ENCODE data around the gene STAC.

The STAC gene

DNA sequence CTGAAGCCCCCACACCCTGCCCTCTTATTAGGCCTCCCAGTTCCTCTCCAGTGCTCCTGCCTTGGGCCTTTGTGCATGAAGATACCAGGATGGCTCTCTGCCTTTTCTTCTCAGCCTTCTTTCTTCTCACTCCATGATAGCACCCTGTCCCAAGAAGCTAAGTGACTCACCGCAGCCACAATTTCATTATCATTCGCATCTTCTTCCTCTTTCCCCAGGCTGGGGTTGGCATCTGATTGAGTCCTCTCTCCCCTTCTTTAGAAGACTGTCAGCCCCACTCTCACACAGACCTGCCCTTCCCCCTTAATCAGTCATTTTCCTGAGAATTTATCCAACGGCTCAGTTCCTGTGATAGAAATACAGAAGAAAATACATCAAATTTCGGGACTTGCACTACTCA, 102.0 kb downstream of the STAC start:
- Histone ChIP-seq H3K9ac (ENCODE audit: low read depth, low read length) (no peak overlapping the region), H3K4me1 (ENCODE audit: control insufficient read depth, insufficient read depth, low read length) (no peaks in the 10 kb centered on the region), H3K4me3 (ENCODE audit: low read depth, low read length) (no peak overlapping the region), H3K27me3 (ENCODE audit: control insufficient read depth, insufficient read depth, low read length) (no peaks in the 10 kb centered on the region), H3K36me3 (ENCODE audit: control insufficient read depth, insufficient read depth, low read length) (no peaks in the 10 kb centered on the region), H3K9me3 (ENCODE audit: control insufficient read depth, insufficient read depth, low read length) (no peaks in the 10 kb centered on the region)

DNA sequence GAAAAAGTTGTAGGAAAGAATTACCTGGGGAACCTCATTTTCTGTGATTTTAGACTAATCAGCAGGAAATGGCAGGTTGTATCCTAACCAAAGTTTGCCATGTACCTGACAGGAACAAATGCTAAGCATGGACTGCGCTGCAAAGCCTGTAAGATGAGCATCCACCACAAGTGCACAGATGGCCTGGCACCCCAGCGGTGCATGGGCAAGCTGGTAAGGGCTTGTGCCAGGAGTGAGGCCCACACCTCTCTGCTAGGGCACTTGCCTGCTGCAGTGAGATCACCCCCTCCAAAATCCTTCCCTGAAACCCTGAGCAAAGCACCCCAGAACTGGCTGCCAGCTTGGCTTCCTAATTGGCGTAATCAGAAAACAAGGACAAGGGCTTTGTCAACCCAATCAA, 102.6 kb downstream of the STAC start:
- Histone ChIP-seq H3K36me3 (ENCODE audit: control insufficient read depth, insufficient read depth, low read length) (no peaks in the 10 kb centered on the region), H3K4me3 (ENCODE audit: low read depth, low read length) (no peak overlapping the region), H3K27me3 (ENCODE audit: control insufficient read depth, insufficient read depth, low read length) (no peaks in the 10 kb centered on the region), H3K9me3 (ENCODE audit: control insufficient read depth, insufficient read depth, low read length) (no peaks in the 10 kb centered on the region), H3K4me1 (ENCODE audit: control insufficient read depth, insufficient read depth, low read length) (no peaks in the 10 kb centered on the region), H3K9ac (ENCODE audit: low read depth, low read length) (no peak overlapping the region)

DNA sequence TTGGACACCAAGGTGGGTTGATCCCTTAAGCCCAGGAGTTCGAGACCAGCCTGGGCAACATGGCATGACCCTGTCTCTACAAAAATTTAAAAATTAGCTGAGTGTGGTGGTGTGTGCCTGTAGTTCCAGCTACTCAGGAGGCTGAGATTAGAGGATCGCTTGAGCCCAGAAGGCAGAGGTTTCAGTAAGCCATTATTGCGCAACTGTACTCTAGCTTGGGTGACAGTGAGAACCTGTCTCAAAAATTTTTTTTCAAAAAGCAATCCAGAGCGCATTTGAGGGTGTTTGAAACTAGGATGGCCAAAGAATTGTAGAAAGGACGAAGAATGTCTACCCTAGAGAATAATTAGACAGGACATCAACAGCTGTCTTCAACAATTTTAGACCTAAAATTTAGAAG, 103.4 kb downstream of the STAC start:
- Histone ChIP-seq H3K9ac (ENCODE audit: low read depth, low read length) (no peak overlapping the region), H3K4me3 (ENCODE audit: low read depth, low read length) (no peak overlapping the region), H3K9me3 (ENCODE audit: control insufficient read depth, insufficient read depth, low read length) (no peaks in the 10 kb centered on the region), H3K27me3 (ENCODE audit: control insufficient read depth, insufficient read depth, low read length) (no peaks in the 10 kb centered on the region), H3K4me1 (ENCODE audit: control insufficient read depth, insufficient read depth, low read length) (no peaks in the 10 kb centered on the region), H3K36me3 (ENCODE audit: control insufficient read depth, insufficient read depth, low read length) (no peaks in the 10 kb centered on the region)

DNA sequence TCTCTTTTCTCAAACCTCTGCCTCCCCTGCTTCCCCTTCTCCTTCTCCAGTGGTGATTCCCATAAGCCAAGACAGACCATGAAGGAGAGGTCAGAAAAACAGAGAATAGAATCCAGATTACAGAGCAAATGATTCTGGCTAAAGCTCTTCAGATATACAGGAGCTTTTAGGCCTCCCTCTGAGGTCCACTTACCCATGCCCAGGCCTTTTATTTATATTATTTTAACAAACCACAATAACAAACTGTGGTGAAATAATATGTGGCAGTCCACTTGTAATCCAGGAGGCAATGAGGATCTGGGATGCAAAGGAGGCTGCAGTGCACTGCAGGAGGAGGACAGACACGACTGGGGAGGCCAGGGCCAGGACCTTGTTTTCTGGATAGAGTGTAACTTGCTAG, 104.1 kb downstream of the STAC start:
- no peaks in the 10 kb centered on the region for H3K36me3 ChIP-seq (ENCODE audit: control insufficient read depth, insufficient read depth, low read length)
- no peaks in the 10 kb centered on the region for H3K27me3 ChIP-seq (ENCODE audit: control insufficient read depth, insufficient read depth, low read length)
- H3K4me1 ChIP-seq (ENCODE audit: control insufficient read depth, insufficient read depth, low read length): peaks cover 2% of the 10 kb centered on the region
- H3K9ac ChIP-seq (ENCODE audit: low read depth, low read length): no peak overlapping the region
- no peak overlapping the region for H3K4me3 ChIP-seq (ENCODE audit: low read depth, low read length)
- no peaks in the 10 kb centered on the region for H3K9me3 ChIP-seq (ENCODE audit: control insufficient read depth, insufficient read depth, low read length)

DNA sequence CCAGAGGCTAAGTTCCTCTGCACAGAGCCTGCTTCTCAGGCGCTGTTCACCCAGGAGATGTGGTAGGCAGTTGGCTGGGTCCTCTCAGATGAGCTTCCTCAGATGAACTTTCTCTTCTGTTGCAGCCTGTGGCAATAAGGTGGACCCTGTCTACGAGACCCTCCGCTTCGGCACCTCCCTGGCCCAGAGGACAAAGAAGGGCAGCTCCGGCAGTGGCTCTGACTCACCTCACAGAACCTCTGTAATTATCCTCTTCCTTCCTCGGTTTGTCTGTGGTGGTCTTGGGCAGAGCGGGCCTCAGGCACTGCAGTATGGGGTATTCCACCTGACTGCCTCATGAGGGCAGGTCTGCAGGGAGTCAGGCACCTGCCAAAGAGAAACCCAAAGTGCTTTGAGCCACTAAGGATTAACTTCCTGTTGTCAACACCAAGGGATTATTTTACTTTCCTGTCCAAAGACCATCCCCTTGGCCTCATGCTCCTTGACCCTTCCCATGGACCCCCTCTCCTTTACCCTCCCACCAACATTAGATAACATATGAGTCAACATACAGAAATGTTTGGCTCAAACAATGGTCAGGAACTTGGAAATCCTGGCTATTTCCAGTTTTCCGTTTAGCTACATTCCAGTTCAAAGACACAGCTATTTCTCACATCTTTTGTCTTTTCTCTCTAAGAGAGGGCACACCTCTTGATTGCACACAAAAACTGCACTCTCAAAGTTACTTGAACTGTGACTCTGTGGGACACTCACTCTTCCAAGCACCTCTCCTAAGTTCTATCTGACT, 105.9 kb downstream of the STAC start:
- Histone ChIP-seq H3K9ac (ENCODE audit: low read depth, low read length) (no peak overlapping the region), H3K27me3 (ENCODE audit: control insufficient read depth, insufficient read depth, low read length) (no peaks in the 10 kb centered on the region), H3K36me3 (ENCODE audit: control insufficient read depth, insufficient read depth, low read length) (no peaks in the 10 kb centered on the region), H3K4me1 (ENCODE audit: control insufficient read depth, insufficient read depth, low read length) (peaks cover 10% of the 10 kb centered on the region), H3K9me3 (ENCODE audit: control insufficient read depth, insufficient read depth, low read length) (no peaks in the 10 kb centered on the region), H3K4me3 (ENCODE audit: low read depth, low read length) (no peak overlapping the region)

DNA sequence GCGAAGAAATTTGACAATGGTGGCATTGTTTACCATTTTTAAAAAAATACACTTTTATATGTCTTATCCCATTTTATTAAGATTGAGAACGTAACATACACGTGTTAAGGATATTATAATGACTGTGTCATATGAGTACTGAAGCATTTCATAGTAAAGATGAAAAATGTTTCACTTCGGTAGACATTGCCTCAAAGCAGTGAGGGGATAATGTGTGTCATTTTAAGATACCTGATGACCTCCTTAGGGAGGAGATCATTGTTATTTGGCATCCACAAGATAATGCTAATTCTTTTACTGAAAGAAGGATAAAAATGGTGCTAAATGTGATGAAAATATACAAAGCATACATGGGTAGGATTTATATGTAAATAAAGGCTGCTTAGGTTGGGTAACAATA, 107.3 kb downstream of the STAC start:
- Histone ChIP-seq H3K9me3 (ENCODE audit: control insufficient read depth, insufficient read depth, low read length) (no peaks in the 10 kb centered on the region), H3K27me3 (ENCODE audit: control insufficient read depth, insufficient read depth, low read length) (no peaks in the 10 kb centered on the region), H3K4me3 (ENCODE audit: low read depth, low read length) (no peak overlapping the region), H3K36me3 (ENCODE audit: control insufficient read depth, insufficient read depth, low read length) (no peaks in the 10 kb centered on the region), H3K4me1 (ENCODE audit: control insufficient read depth, insufficient read depth, low read length) (peaks cover 10% of the 10 kb centered on the region), H3K9ac (ENCODE audit: low read depth, low read length) (no peak overlapping the region)

DNA sequence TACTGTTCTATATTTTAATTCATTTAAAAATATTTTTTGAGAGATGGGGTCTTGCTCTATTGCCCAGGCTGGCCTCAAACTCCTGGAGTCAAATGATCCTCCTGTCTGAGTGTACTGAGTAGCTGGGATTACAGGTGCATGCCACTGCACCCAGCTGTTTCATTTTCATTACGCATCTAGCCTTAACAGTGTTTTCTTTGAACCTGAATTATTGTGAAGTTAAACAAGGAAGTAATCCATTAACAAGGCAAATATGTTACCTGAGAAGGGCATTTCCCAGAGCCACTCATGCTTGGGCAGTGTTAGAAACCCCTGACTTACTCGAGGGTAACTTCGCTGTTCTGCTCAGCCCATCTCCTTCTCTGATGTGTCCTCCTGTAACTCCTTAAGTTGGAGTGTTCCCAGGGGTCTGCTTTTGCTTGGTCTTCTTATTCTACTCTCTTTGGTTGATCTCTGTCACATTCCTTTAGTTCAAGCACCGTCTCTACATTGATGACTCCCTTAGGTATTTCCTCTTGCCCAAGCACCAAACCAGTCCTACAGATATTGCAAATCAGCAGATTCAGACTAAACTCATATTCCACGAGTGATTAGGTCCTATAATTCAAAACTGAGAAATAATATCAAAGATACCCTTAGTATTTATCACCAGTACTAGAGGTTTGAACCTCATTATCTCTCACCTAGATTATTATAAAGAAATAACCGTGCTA, 107.9 kb downstream of the STAC start:
- H3K36me3 ChIP-seq (ENCODE audit: control insufficient read depth, insufficient read depth, low read length): no peaks in the 10 kb centered on the region
- H3K9ac ChIP-seq (ENCODE audit: low read depth, low read length): no peak overlapping the region
- H3K4me3 ChIP-seq (ENCODE audit: low read depth, low read length): no peak overlapping the region
- no peaks in the 10 kb centered on the region for H3K9me3 ChIP-seq (ENCODE audit: control insufficient read depth, insufficient read depth, low read length)
- H3K27me3 ChIP-seq (ENCODE audit: control insufficient read depth, insufficient read depth, low read length): no peaks in the 10 kb centered on the region
- H3K4me1 ChIP-seq (ENCODE audit: control insufficient read depth, insufficient read depth, low read length): peaks cover 10% of the 10 kb centered on the region

DNA sequence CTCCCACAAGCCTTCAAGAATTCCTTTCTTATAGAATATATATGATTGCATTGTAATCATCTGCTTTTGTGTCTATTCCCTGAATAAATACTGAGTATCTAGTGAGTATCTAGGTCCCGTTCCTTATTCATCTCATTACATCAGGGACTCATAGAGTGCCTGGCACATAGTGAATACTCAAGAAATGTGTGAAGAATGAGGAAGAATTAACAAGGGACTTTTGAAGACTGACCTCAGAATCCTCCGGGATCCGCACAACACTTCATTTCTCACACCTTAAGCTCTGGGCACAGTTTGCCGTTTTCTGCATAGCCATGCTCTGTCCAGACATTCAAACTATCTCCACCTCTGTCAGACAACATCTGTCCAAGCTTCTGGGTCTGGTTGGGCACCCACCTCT, 108.8 kb downstream of the STAC start:
- Histone ChIP-seq H3K36me3 (ENCODE audit: control insufficient read depth, insufficient read depth, low read length) (no peaks in the 10 kb centered on the region), H3K9me3 (ENCODE audit: control insufficient read depth, insufficient read depth, low read length) (no peaks in the 10 kb centered on the region), H3K4me3 (ENCODE audit: low read depth, low read length) (no peak overlapping the region), H3K4me1 (ENCODE audit: control insufficient read depth, insufficient read depth, low read length) (peaks cover 10% of the 10 kb centered on the region), H3K27me3 (ENCODE audit: control insufficient read depth, insufficient read depth, low read length) (no peaks in the 10 kb centered on the region), H3K9ac (ENCODE audit: low read depth, low read length) (no peak overlapping the region)

DNA sequence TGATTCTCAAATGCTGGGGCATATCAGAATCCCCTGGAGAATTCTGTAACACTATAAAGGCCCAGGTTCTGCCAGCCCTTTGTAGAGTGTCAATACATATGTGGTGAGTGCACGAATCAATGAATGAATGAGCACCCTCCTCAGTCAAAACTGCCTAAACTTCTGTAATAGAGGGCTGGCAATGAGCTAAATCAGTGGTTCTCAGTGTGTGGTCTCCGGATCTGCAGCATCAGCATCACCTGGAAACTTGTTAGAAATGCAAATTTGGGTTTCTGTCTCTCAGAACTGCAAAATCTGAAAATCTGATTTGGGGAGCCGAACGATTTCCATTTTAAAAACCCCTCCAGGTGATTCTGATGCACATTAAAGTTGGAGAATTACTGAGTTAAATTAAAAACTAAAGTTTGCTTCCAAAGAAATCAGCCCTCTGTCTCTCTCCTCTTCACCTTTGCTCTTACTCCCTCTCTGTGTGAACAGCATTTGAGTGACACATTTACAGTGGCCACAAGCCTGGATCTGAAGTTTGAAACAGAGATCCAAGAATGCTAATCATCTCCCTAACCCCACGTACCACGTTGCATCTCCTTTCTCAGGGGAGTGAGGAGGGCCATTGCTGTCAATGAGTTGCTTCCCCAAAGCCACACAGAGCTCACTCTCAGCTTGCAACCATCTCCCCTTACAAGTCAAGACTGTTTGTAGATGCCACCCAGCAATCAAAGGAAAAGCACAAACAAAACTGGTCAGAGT, 109.5 kb downstream of the STAC start:
- peaks cover 10% of the 10 kb centered on the region for H3K4me1 ChIP-seq (ENCODE audit: control insufficient read depth, insufficient read depth, low read length)
- no peaks in the 10 kb centered on the region for H3K27me3 ChIP-seq (ENCODE audit: control insufficient read depth, insufficient read depth, low read length)
- no peak overlapping the region for H3K9ac ChIP-seq (ENCODE audit: low read depth, low read length)
- H3K9me3 ChIP-seq (ENCODE audit: control insufficient read depth, insufficient read depth, low read length): no peaks in the 10 kb centered on the region
- no peaks in the 10 kb centered on the region for H3K36me3 ChIP-seq (ENCODE audit: control insufficient read depth, insufficient read depth, low read length)
- no peak overlapping the region for H3K4me3 ChIP-seq (ENCODE audit: low read depth, low read length)

DNA sequence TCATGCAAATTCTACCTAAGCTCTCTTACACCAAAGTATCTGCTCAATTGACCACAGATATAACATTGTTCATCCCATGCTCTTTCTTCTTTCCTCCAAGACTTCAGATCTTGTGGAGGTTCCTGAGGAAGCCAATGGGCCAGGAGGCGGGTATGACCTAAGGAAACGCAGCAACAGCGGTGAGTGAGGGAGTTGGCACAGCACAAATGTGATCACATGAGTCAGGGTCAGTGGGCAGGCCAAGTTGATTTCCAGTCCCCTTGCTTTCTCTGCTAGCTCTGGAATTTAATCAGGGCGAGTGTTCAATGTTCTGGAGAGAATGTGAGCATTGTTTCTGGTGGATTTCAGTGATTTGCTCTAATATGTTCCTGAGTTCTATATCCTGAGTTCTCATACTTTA, 112.7 kb downstream of the STAC start:
- H3K9ac ChIP-seq (ENCODE audit: low read depth, low read length): no peak overlapping the region
- H3K27me3 ChIP-seq (ENCODE audit: control insufficient read depth, insufficient read depth, low read length): no peaks in the 10 kb centered on the region
- H3K9me3 ChIP-seq (ENCODE audit: control insufficient read depth, insufficient read depth, low read length): no peaks in the 10 kb centered on the region
- H3K4me3 ChIP-seq (ENCODE audit: low read depth, low read length): no peak overlapping the region
- H3K36me3 ChIP-seq (ENCODE audit: control insufficient read depth, insufficient read depth, low read length): no peaks in the 10 kb centered on the region
- H3K4me1 ChIP-seq (ENCODE audit: control insufficient read depth, insufficient read depth, low read length): peaks cover 10% of the 10 kb centered on the region

DNA sequence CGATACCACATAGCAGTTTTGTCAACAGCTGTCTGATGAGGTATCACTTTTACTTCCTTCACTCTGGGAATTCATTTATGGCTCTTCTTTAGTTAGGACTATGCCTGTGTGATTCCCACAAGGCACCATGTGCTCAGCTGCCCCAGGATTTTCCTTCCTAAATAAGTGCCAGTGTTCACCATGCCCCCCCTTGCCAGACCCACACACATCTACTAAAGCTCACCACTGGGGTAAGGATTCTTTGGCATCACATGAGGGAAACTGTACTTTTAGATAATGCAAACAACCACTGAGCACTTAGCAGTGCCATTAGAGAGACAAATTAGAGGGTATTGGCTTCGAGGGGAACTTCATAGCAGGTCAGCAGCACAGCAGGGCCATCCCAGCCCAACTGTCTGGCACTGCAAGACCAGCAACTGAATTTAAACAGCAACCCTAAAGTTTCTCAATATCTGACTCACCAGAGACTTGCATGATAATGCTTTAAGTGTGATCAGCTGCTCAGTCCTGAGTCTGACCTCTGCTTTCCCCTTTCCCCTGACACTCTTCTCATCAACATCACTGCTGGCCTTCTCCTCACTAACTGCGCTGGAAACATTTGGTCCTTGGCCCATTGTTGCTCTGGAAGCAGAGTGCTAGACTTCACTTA, 114.3 kb downstream of the STAC start:
- Histone ChIP-seq H3K27me3 (ENCODE audit: control insufficient read depth, insufficient read depth, low read length) (no peaks in the 10 kb centered on the region), H3K4me3 (ENCODE audit: low read depth, low read length) (no peak overlapping the region), H3K4me1 (ENCODE audit: control insufficient read depth, insufficient read depth, low read length) (peaks cover 6% of the 10 kb centered on the region), H3K9me3 (ENCODE audit: control insufficient read depth, insufficient read depth, low read length) (no peaks in the 10 kb centered on the region), H3K36me3 (ENCODE audit: control insufficient read depth, insufficient read depth, low read length) (no peaks in the 10 kb centered on the region), H3K9ac (ENCODE audit: low read depth, low read length) (no peak overlapping the region)
